GM19324 (cell line): ENCODE data around the gene CLIC4.

Experiments
- ATAC-seq: cut with Tn5 transposase; IDR thresholded peaks from one replicate; pipeline ENCODE4 v1.9.1; 2021; ENCODE audit warnings: mild to moderate bottlenecking, moderate library complexity; ENCODE audit not compliant: unreplicated experiment, low FRiP score

CLIC4 gene

DNA sequence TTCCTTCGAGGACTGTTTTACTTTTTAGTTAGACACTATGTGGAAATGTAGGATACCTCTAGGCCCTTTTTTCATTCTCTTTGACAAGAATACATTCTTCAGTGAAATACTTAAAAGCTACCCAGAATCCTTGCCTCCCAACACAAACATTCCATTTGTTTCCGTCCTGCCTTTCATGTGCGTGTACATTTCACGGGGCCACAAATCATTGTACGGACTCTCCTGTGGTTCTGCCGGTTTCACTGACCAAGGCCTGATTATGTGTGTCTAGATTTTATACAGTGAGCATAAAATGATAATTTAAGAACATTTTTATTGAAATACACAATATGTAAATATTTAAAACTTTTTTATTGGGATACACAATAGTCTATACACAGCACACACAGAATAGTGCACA is 108.4 kb downstream of the CLIC4 start:
- ATAC-seq = no peak

GRCh38 chr1:24855474-24855873 is 110.2 kb downstream of the CLIC4 start:
- ATAC-seq = no peak

GRCh38 chr1:24856787-24857506 is 111.7 kb downstream of the CLIC4 start:
- no peak for ATAC-seq

GRCh38 chr1:24857507-24858133 is 112.4 kb downstream of the CLIC4 start:
- no peak for ATAC-seq

DNA sequence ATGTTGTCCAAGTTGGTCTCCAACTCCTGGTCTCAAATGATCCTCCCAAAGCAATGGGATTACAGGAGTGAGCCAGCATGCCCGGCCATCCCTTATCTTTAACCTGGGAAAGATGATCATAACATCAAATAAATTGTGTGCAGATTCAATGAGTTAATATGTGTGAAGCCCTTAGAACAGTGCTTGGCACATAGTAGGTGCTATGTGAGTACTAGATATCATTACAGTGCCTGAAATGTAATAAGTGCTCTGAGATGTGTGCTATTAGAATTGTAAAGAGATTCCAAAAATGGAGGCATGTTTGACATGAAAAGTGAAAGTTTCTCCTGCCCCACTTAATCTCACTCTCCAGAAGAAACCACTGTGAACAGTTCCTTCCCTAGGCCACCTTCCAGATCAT is 113.0 kb downstream of the CLIC4 start:
- no peak for ATAC-seq

DNA sequence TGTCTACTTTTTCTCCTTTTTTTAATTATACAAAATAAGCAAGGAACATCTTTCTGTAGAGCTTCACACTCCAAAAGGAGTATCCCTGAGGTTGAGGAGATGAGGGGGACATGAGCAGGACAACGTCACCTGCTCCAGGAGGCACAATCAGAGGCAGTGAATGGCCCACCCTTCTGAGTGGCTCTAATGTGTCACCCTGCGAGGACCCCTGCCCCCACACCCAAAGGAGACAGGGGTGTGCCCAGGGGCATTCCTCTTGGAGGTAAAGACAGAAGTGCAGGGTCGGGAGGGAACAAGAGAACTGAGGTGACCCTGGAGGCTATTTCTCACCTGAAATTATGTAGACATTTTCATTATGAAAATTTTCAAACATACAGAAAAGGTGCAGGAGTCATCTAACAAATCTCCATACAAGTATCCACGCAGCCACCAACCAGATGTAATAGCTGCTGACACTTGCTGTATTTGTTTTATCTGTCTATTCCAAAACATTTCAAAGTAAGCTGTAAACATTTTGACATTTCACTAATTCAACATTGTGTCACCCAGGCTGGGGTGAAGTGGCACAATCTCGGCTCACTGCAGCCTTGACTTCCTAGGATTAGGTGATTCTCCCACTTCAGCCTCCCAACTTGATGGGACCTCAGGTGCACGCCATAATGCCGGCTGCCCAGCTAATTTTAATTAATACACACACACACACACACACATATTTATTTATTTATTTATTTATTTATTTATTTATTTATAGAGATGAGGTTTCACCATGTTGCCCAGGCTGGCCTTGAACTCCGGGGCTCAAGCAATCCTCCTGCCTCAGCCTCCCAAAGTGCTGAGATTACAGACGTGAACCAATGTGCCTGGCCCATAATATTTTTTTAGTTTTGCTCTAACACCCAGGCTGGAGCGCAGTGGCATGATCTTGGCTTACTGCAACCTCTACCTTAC is 114.1 kb downstream of the CLIC4 start:
- ATAC-seq = no peak

GRCh38 chr1:24860841-24861240 is 115.6 kb downstream of the CLIC4 start:
- no peak for ATAC-seq

- ATAC-seq = no peak
These were observed 116.8 kb downstream of the CLIC4 start for GRCh38 chr1:24861821-24862727.

GRCh38 chr1:24862775-24863483 is 117.7 kb downstream of the CLIC4 start:
- ATAC-seq = no peak

GRCh38 chr1:24864370-24864777 is 119.1 kb downstream of the CLIC4 start:
- ATAC-seq = no peak

GRCh38 chr1:24865168-24865567 is 119.9 kb downstream of the CLIC4 start:
- ATAC-seq = no peak

DNA sequence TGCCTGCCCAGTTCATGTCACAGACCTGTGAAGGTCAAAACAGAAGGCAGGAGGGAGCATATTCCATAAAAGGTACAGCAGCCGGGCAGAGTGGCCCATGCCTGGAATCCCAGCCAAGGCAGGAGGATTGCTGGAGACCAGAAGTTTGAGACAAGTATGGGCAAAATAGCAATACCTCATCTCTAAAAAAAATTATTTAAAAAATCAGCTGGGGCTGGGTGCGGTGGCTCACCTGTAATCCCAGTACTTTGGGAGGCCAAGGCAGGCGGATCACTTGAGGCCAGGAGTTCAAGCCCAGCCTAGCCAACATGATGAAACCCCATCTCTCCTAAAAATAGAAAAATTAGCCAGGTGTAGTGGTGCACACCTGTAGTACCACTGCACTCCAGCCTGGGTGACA is 120.3 kb downstream of the CLIC4 start:
- no peak for ATAC-seq

- ATAC-seq = no peak
These were observed 121.2 kb downstream of the CLIC4 start for GRCh38 chr1:24866211-24867083.

DNA sequence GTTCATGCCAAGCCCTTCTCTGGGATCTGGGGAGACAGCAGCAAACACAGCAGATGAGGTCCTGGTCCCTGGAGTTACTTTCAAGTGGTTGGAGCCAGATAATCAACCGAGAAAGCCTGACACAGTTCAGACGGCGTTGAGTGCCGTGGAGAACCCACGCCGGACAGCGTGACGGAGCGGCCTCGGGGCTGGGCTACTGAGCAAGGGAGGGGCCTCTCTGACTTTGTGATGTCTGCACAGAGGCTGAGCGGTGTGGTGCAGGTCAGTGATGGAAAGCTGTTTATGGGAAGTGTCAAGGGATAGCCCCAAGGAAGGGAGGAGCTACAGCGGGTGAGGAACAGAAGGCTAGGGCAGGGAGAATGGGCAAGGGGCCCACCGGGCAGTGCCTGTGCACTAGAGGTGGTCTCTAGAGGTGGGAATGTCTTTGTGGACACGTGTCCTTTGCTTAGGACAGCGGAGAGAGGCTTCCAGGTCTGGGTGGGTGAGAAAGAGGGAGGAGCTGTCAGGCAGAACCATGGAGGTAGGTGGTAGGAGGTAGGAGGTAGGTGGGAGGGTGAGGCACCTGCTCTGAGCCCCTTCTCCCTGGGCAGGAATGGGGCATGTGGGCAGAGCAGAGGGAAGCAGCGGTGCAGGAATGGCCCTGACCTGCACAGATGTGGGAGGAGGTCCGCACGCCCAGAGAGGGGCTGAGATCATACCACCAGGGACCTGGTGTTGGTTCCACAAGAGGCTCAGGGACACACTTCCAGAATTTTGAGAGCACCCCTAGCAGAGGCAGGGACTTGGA is 122.0 kb downstream of the CLIC4 start:
- ATAC-seq = no peak

GRCh38 chr1:24868016-24868875 is 123.0 kb downstream of the CLIC4 start:
- ATAC-seq = no peak

DNA sequence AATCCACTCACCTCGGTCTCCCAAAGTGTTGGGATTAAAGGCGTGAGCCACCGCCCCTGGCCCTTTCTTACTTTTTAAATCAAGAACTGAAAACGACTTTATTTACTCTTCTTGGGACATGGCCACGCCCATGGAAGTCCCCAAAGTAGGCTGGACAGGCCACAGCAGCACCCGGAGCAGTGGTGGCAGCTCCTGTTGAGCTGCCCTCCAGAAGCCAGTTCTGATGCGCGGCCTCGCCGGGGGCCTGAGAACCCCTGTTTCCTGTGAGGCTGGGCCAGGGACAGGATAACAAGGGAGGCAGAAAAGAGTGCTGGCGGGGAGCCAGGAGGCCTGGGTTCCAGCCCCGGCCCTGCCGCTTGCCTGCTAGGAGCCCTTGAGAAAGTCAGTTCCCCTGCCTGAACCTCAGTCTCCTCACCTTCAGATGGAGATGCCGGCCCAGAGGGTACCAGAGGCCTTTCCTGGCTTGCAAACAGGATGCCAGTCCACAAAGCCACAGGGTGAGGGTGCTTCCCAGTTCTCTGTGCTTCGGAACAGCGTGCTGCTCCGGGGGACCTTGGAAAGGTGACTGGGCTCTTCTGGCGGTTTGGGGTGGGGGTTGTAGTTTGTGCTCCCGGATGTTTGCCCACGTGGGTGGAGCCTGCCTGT is 125.4 kb downstream of the CLIC4 start:
- ATAC-seq = no peak
